Glomerular visceral epithelial cell (primary cell): ENCODE results near the gene RAB11B.
"Not testable (repeated sequence)": the region's sequence is repeated elsewhere in the genome, so short reads cannot be mapped to it uniquely, and the experiment has no call there.

Source experiments
- DNase-seq: peaks from one replicate; pipeline ENCODE4 v3.0.0-alpha.2; 2016; ENCODE audit errors: extremely low spot score

Gene RAB11B

DNA sequence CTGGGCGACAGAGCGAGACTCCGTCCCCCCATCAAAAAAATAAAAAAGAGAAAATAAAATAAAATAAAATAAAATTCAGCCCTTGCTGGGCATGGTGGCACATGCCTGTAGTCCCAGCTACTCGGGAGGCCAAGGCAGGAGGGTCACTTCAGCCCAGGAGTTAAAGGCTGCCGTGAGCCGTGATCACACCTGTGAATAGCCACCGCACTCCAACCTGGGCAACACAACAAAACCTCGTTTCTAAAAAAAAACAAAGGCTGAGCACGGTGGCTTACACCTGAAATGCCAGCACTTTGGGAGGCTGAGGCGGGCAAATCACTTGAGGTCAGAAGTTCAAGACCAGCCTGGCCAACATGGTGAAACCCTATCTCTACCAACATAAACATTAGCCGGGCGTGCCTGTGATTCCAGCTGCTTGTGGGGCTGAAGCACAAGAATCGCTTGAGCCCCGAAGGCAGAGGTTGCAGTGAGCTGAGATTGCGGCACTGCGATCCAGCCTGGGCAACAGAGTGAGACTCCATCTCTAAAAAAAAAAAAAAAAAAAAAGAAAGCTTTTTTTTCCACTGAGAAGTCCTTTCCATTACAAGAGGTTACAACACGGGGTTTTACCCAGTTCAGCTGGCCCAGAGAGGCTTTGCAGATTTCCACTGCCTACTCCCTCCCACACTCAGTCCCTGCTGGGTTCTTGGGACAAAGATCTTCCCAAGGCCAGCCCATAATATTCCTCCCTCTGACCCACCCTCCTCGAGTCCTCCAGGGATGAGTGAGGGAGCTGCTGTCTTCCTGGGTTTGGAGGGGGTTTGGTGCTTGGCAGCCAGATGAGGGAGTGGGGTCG lies 19.8 kb upstream of the RAB11B start:
- no peak for DNase-seq

DNA sequence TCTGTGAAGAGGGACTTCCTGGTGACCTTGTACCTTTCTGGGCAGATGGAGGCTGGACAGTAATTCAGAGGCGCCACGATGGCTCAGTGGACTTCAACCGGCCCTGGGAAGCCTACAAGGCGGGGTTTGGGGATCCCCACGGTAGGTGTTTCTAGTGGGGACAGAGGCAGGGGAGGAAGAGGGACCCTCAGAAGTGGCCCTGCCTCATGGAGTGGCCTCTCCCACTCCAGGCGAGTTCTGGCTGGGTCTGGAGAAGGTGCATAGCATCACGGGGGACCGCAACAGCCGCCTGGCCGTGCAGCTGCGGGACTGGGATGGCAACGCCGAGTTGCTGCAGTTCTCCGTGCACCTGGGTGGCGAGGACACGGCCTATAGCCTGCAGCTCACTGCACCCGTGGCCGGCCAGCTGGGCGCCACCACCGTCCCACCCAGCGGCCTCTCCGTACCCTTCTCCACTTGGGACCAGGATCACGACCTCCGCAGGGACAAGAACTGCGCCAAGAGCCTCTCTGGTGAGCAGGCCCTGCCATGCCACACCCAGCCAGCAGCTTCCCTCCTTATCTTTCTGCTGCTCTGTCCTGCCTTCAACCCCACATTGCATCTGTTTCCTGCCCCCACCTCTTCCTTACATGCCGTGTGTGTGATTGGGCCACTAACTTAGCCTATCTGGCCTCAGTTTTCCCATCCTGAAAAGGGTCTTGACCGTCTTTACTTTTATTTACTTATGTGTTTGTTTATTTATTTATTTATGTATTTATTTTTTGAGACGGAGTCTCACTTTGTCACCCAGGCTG lies 19.0 kb upstream of the RAB11B start:
- DNase-seq = no peak

DNA sequence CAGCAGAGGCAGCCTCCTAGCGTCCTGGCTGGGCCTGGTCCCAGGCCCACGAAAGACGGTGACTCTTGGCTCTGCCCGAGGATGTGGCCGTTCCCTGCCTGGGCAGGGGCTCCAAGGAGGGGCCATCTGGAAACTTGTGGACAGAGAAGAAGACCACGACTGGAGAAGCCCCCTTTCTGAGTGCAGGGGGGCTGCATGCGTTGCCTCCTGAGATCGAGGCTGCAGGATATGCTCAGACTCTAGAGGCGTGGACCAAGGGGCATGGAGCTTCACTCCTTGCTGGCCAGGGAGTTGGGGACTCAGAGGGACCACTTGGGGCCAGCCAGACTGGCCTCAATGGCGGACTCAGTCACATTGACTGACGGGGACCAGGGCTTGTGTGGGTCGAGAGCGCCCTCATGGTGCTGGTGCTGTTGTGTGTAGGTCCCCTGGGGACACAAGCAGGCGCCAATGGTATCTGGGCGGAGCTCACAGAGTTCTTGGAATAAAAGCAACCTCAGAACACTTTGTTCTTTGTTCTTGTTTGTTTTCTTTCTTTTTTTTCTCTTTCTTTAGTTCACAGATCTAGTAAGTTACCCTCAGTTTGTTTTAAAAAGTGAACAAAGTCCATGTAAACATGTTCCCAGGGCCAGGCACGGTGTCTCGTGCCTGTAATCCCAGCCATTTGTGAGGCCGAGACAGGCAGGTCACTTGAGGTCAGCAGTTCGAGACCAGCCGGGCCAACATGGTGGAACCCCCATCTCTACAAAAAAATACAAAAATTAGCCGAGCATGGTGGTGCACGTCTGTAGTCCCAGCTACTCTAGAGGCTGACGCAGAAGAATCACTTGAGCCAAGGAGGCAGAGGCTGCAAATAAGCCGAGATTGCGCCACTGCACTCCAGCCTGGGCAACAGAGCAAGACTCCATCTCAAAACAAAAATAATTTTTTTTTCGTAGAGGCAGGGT lies 16.0 kb upstream of the RAB11B start:
- DNase-seq = no peak

DNA sequence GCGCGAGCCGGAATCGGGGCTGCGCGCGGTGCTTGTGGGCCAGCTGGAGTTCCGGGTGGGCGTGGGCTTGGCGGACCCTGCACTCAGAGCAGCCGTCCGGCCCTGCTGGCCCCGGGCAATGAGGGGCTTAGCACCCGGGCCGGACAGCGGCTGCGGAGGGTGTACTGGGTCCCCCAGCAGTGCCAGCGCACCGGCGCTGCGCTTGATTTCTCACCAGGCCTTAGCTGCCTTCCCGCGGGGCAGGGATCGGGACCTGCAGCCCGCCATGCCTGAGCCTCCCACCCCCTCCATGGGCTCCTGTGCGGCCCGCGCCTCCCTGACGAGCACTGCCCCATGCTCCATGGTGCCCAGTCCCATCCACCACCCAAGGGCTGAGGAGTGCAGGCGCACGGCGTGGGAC lies 14.4 kb upstream of the RAB11B start:
- not testable (repeated sequence) for DNase-seq

DNA sequence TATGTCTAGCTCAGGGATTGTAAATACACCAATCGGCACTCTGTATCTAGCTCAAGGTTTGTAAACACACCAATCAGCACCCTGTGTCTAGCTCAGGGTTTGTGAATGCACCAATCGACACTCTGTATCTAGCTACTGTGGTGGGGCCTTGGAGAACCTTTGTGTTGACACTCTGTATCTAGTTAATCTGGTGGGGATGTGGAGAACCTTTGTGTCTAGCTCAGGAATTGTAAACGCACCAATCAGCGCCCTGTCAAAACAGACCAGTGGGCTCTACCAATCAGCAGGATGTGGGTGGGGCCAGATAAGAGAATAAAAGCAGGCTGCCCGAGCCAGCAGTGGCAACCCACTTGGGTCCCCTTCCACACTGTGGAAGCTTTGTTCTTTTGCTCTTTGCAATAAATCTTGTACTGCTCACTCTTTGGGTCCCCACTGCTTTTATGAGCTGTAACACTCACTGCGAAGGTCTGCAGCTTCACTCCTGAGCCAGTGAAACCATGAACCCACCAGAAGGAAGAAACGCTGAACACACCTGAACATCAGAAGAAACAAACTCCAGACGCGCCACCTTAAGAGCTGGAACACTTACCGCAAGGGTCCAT lies 13.7 kb upstream of the RAB11B start:
- DNase-seq = not testable (repeated sequence)

DNA sequence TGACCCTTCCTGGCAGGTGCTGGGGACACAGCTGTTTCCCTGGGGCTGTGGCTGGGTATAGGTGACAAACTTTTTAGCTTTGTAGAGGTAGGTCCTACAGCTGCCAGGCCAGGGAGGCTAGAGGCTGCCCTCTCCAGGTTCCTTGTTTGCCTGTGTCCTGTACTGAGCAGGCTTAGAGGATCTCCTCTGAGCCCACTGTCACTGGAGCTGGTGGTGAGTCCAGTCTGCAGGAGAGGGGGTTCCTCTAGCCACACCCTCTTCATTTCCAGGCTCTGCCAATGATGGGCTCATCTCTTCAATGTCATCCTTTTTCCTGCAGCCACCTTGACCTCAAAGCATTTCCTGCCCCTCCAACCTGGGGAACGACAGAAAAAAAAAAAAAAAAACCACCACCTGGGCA lies 12.6 kb upstream of the RAB11B start:
- no peak for DNase-seq

DNA sequence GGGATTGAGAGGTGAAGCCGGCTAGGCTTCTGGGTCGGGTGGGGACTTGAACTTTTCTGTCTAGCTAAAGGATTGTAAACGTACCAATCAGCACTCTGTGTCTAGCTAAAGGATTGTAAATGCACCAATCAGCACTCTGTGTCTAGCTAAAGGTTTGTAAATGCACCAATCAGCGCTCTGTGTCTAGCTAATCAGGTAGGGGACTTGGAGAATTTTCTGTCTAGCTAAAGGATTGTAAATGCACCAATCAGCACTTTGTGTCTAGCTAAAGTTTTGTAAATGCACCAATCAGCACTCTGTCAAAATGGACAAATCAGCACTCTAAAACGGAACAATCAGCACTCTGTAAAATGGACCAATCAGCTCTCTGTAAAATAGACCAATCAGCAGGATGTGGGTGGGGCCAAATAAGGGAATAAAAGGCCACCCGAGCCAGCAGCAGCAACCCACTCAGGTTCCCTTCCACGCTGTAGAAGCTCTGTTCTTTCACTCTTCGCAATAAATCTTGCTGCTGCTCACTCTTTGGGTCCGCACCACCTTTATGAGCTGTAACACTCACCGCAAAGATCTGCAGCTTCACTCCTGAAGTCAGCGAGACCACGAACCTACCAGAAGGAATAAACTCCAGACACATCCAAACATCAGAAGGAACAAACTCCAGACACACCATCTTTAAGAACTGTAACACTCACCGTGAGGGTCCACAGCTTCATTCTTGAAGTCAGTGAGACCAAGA lies 10.8 kb upstream of the RAB11B start:
- DNase-seq = not testable (repeated sequence)

DNA sequence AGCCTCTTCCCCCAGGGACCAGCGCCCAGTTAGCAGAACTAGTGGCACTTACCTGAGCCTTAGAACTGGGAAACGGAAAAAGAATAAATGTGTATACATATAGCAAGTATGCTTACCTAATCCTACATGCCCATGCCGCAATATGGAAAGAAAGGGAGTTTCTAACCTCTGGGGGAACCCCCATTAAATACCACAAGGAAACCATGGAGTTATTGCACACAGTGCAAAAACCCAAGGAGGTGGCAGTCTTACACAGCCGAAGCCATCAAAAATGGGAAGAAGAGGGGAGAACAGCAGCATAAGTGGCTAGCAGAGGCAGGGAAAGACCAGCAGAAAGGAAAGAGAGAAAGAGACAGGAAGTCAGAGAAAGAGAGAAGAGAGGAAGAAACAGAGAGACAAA lies 5.6 kb upstream of the RAB11B start:
- DNase-seq = not testable (repeated sequence)

DNA sequence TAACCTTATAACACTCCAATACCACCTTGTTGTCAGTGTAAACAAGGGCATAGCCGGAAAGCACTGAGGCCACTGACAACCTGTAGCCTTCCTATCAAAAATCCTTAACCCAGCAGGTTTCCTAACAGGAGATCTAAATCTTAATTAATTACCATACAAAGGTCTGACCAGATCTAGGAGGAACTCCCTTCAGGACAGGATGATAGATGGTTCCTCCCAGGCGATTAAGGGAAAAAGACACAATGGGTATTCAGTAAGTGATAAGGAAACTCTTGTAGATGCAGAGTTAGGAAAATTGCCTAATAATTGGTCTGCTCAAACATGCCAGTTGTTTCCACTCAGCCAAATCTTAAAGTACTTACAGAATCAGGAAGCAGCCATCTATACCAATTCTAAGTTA lies 5.1 kb upstream of the RAB11B start:
- DNase-seq = not testable (repeated sequence)

DNA sequence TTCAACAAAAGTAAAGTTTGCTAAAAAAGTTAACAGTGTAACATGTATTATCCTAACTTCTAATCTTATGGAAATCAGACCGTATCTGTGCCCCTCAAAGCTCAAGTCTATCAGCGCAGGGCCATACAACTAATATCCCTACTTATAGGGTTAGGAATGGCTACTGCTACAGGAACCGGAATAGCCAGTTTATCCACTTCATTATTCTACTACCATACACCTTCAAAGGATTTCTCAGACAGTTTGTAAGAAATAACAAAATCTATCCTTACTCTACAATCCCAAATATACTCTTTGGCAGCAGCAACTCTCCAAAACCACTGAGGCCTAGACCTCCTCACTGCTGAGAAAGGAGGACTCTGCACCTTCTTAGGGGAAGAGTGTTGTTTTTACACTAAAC lies 4.6 kb upstream of the RAB11B start:
- DNase-seq = not testable (repeated sequence)

DNA sequence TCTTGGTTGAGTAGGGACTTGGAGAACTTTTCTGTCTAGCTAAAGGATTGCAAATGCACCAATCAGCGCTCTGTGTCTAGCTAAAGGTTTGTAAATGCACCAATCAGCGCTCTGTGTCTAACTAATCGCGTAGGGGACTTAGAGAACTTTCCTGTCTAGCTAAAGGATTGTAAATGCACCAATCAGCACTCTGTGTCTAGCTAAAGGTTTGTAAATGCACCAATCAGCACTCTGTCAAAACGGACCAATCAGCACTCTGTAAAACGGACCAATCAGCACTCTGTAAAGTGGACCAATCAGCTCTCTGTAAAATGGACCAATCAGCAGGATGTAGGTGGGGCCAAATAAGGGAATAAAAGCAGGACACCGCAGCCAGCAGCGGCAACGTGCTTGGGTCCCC lies 3.7 kb upstream of the RAB11B start:
- DNase-seq = not testable (repeated sequence)

DNA sequence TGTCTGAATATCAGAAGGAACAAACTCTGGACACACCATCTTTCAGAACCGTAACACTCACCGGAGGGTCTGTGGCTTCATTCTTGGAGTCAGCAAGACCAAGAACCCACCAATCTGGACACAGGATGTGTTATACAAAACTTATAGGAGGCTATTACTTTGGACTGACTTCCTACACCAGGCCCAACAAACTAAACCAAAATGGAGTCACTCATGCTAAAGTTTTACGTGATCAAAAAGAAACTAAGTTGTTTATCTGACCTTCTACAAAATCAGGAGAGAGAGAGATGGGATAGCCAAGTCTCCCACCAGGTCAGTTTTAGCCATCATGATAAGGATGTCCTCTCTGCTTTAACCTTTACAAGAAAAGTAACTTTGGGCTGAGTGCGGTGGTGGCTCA lies 3.2 kb upstream of the RAB11B start:
- DNase-seq = no peak

DNA sequence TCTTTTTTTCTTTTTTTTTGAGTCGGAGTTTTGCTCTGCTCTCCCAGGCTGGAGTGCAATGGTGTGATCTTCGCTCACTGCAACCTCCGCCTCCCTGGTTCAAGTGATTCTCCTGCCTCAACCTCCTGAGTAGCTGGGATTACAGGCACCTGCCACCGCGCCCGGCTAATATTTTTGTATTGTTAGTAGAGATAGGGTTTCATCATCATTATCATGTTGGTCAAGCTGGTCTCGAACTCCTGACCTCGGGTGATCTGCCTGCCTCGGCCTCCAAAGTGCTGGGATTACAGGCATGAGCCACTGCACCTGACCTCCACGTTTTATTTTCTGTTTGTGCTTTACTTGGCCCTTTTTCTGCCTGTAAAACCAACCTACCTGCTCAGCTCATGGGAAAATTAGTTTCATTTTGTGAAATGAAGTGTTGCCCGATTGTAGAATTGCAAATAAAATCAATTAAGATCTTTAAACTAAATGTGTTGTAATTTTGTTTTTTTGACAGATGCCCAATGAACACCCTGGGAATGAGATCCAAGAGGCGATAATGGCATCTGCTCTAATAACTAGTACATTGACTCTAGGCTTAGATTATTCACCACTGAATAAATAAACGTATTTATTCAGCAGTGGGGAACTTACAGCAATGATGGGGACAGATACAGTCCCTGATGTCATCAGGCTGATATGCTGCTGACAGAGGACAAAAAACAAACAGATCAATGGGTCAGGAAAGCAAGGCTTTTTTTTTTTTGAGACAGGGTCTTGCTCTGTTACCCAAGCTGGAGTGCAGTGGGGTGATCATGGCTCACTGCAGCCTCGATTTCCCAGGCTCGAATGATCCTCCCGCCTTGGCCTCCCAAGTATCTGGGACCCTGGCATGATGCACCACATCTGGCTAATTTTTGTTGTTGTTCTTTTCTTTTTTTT lies 2.2 kb upstream of the RAB11B start:
- no peak for DNase-seq

DNA sequence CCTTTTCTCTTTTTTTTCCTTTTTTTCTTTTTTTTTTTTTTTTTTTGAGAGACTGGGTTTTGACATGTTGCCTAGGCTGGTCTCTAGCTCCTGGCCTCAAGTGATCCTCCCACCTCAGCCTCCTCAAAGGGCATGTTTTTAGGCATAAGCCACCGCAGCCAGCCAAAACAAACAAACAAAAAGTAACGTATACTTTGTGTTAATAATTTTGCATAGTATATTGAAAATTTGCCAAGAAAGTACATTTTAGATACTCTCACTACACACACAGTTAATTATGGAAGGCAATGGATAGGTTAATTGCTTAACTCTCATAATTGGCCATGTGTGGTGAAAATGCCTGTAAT lies 1.6 kb upstream of the RAB11B start:
- no peak for DNase-seq

DNA sequence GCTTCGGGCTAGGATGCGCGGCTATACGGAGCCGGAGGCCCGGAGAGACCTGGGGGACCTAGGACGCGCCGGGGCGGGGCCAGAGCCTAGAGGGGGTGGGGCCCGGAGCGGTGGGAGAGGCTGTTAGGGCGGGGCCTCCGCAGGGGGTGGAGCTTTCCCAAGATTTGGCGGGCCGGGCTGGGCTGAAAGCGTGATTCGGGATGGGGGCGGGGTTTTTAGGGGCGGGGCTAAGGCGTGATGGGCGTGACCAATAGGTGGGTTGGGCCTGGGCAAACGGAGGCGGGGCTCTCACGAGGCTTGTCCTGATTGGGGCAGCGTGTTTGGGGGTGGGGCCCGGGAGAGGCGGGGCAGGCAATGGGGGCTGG lies 439 bp downstream of the RAB11B start:
- peak; percentile 95 for DNase-seq

DNA sequence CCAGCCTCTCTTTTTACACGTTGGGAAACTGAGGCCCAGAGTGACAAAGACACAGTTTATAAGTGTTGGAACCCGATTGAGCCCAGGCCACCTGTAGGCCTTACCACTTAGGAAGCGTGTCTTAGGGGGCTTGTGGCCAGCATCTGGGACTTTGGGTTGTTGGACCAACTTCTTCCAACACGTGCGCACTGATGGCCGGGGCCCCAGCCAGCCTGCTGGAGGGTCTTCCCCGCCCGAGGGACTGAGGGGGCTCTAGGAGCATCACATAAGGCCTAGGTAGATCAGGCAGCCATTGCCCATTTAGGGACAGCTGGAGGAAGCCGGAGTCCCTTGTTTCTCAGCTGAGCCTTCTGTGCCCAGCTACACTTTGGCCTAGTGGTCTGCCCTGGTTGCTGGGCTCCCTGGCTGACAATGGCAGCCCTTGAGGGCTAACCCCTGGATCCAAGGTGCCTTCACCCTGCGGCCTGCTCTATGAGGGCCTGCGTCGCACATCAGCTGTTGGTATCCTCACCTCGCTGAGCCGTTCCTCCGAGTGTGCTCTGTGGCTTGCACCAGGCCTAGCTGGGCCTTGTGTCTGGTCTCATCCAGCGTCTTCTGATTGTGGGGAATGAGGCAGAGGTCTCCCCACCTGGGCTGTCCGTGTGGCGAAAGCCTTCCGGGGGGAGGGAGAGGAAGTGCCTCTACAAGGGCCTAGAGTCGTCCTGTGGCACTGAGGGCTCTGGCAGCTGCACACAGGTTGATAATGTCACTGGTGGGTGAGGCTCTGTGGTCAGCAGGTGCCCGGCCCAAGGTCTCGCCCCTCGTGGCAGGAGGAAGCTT lies 1.2 kb downstream of the RAB11B start:
- DNase-seq = no peak

DNA sequence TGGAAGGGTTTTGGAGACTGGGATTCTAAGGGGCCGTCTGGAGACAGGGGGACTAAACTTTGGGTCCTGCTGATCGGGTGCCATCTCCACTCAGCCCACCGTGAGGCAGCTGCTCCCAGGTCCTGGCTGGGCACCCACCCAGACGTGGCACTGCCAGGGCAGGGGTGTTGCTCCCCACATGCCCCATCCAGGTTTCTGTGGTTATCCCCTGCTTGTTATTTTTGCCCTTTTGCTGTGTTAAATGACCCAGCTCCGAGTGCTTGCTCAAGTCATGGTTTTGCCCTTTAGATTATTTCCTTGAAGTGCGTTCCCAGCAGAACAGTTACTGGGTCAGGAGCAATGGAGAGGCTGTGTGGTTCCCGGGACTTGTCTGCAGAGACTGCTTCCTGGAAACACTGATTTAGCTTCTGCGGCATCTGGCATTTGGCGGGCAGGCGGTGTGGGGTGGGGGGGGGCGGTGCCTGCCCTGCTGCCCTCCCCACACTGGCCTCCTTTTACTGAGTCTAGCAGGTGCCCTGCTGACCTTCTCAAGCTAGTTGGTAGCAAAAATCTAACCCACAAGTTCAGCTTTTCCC lies 1.9 kb downstream of the RAB11B start:
- DNase-seq = peak; percentile 47

DNA sequence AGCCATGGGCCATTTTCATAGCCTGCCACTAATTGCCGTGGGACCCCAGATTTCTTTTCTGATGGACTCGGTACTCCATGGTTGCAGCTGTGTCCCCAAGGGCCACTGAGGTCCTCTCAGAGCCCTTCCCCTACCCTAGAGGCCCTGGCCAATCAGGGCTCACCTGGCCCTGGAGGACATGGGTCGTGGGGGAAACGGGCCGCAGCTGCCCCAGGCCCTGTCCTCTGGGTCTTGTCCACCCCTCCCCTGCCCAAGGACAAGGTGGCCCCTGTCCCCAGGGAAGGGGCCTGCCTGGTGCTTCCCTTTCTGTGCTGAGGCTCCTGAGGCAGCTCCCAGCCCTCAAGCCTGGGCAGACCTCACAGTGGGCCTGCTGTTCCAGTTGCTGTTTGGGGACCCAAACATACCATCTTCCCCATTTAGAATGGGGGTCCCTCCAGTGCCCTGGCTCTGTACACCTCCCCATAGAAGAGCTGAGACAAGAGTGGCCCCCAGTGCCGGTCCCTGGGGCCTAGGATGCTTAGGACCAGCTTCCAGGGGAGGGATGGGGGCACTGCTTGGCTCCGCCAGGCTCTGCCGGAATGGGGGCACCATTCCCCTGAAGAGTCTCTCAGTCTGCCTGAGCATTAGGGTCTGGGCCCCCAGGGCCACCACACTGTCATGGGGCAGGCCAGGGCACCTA lies 3.2 kb downstream of the RAB11B start:
- no peak for DNase-seq
